PC-9 (cell line): ENCODE data around the gene ENPP3.

ENCODE experiments used
- CTCF ChIP-seq: fragments of 200-600 bp; sonication (generic); conservative IDR thresholded peaks from 2 replicates; pipeline ENCODE4 v1.6.1; 2017; ENCODE audit warnings: mixed run types, antibody characterized with exemption, mild to moderate bottlenecking, moderate library complexity
- EZH2 ChIP-seq: fragments of 200-600 bp; sonication (generic); IDR thresholded peaks from 2 replicates; pipeline ENCODE4 v1.8.0; 2017; ENCODE audit warnings: antibody characterized with exemption, low read depth

GRCh38 chr6:131657630-131658111 lies 20.6 kb downstream of the ENPP3 start:
- no peak for TF ChIP-seq CTCF
- no peak for TF ChIP-seq EZH2
